Measurements from ENCODE around the gene PSMA8.
"Not testable (repeated sequence)": the region's sequence is repeated elsewhere in the genome, so short reads cannot be mapped to it uniquely, and the experiment has no call there.

Gene PSMA8

GRCh38 chr18:26237363-26237762 is 103.7 kb downstream of the PSMA8 start:
- H3K9me3 Mint-ChIP-seq = peaks cover 12% of the 10 kb centered on the region
- not testable (repeated sequence) for H3K27ac Mint-ChIP-seq, DNase-seq, H3K4me3 Mint-ChIP-seq, H3K27me3 Mint-ChIP-seq, ATAC-seq
- peaks cover 24% of the 10 kb centered on the region for H3K4me1 Mint-ChIP-seq
- peaks cover 16% of the 10 kb centered on the region for H3K36me3 Mint-ChIP-seq (ENCODE audit: low read depth)

GRCh38 chr18:26238718-26239117 is 105.0 kb downstream of the PSMA8 start:
- H3K27ac Mint-ChIP-seq, ATAC-seq, H3K27me3 Mint-ChIP-seq, H3K4me3 Mint-ChIP-seq, DNase-seq: not testable (repeated sequence)
- peaks cover 12% of the 10 kb centered on the region for H3K9me3 Mint-ChIP-seq
- peaks cover 24% of the 10 kb centered on the region for H3K4me1 Mint-ChIP-seq
- peaks cover 28% of the 10 kb centered on the region for H3K36me3 Mint-ChIP-seq (ENCODE audit: low read depth)

DNA sequence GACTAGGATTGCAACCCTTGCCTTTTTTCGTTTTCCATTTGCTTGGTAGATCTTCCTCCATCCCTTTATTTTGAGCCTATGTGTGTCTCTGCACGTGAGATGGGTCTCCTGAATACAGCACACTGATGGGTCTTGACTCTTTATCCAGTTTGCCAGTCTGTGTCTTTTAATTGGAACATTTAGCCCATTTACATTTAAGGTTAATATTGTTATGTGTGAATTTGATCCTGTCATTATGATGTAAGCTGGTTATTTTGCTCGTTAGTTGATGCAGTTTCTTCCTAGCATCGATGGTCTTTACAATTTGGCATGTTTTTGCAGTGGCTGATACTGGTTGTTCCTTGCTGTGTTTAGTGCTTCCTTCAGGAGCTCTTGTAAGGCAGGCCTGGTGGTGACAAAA is 108.7 kb downstream of the PSMA8 start:
- H3K9me3 Mint-ChIP-seq = peaks cover 21% of the 10 kb centered on the region
- H3K4me1 Mint-ChIP-seq = peaks cover 10% of the 10 kb centered on the region
- peaks cover 36% of the 10 kb centered on the region for H3K36me3 Mint-ChIP-seq (ENCODE audit: low read depth)
- not testable (repeated sequence) for H3K27me3 Mint-ChIP-seq, H3K27ac Mint-ChIP-seq, H3K4me3 Mint-ChIP-seq, DNase-seq, ATAC-seq
